ENCODE results near the gene IFI16.

The IFI16 gene

DNA sequence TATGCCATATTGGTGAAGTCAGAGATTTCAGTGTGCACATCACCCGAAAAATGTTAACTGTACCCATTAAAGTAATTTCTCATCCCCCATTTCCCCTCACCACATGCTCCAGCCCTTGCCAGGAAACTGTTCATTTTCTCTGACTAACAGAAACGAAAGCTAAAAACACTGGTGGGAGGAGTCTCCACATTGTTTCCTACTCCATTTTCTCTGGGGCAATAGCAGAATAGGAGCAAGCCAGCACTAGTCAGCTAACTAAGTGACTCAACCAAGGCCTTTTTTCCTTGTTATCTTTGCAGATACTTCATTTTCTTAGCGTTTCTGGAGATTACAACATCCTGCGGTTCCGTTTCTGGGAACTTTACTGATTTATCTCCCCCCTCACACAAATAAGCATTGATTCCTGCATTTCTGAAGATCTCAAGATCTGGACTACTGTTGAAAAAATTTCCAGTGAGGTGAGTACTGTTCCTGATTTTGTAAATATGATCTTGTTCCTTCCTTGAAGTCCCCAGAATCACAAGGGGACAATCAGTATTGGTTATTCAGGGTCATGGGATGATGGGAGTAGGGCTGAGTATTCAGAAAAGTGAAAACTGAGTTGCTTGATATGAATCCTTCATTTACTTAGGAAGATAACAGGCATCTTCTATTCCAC is at the start of gene IFI16:
Gene IFI16, plus strand, starts transcription at position 204 of the 658 bp plus-strand sequence. CDS start 4,774 bp downstream, outside the sequence.
- in situ Hi-C loops (cut with MboI; ENCODE audit: low sequenced_read_pairs) = no loop called here

DNA sequence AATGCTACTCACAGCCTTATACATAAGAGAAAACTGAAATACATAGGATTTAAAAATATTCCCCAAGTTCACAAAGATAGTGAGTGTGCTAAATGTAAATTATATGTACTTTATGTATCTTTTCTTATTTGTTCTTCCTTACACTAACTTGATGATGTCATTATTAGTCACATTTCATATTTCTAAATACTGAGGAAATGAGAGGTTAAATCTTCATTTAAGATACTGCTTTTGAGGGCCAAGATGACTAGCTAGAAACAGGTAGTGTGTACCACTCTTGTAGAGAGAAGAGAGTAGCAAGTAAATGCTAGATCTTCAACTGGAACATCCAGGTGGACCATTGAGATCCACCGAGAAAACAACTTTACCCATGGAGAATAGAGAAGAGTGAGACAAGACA is 48.5 kb upstream of the IFI16 start:
- in situ Hi-C loops (cut with MboI; ENCODE audit: low sequenced_read_pairs) = no loop called here

- in situ Hi-C loops (cut with MboI; ENCODE audit: low sequenced_read_pairs) = no loop called here
Observed at GRCh38 chr1:158962983-158963382, 46.7 kb upstream of the IFI16 start.

DNA sequence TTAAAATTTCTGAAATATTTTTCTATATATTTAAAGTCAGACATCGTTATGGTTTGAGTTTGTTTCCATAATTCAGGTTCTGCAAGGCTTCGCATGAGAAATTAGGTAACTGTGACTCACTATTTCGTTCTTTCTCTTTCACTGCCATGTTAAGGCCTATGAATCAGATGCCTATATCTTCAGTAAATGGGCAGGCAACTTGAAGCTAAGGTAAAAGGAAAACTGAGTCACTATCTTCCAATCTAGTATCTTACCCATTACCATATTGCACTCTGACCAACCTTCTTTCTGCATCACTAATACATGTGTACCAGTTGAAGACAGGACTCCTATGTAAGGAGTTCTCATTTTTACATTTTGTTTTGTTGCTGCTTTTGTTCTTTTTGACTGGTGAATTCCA is 40.5 kb upstream of the IFI16 start:
- in situ Hi-C loops (cut with MboI; ENCODE audit: low sequenced_read_pairs) = no loop called here

GRCh38 chr1:158969855-158970254 is 39.9 kb upstream of the IFI16 start:
- in situ Hi-C loops (cut with MboI; ENCODE audit: low sequenced_read_pairs) = no loop called here

DNA sequence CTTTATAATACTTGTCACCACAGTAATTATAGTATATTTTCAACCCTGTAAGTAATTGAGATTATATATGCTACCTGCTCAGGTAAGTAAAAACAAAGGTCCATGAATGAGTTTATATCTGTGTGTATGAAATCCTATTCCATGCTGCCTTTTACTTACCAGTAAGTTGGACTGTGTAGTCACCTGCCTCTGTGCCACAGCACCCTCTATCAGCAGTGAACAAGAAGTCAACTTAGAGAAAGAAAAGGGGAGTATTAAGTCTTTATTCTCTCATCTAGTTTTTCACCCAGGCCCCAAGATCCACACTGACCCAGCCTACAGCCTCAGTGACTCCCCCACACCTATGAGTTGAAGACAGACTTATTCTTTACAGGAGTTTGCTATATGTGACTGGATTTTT is 36.9 kb upstream of the IFI16 start:
- in situ Hi-C loops (cut with MboI; ENCODE audit: low sequenced_read_pairs) = no loop called here

DNA sequence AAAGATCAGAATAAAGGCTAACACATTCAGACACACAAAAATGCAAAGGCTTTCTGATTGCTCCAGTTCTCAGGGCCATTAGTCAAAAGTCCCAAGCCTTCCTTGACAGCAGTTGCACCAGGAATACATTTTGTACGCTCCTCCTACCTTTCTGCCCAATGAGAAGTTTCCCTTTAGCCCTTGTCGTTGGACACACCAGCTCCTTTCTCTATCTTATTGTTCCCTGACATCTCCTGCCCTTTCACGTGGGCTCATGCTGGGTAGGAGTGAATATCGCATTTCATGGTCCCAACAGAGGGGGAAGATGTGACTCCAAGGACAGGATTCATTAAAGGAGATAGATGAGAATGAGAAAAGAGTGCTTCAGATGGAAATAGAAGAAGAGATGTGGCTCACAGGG is 33.5 kb upstream of the IFI16 start:
- in situ Hi-C loops (cut with MboI; ENCODE audit: low sequenced_read_pairs) = no loop called here

GRCh38 chr1:158978730-158979129 is 31.0 kb upstream of the IFI16 start:
- in situ Hi-C loops (cut with MboI; ENCODE audit: low sequenced_read_pairs) = no loop called here

DNA sequence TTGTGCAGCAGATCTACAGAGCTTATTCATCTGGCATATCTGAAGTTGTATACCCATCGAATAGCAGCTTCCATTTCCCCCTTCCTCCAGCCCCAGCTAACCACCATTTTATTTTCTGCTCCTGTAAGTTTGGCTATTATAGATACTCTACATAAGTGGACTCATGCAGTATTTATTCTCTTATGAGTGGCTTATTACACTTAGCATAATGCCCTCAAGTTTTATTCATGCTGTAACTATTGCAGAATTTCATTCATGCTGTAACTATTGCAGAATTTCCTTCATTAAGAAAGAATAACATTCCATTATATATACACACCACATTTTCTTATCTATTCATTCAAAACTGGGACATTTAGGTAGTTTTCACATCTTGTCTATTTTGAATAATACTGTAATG is 30.5 kb upstream of the IFI16 start:
- in situ Hi-C loops (cut with MboI; ENCODE audit: low sequenced_read_pairs) = no loop called here

GRCh38 chr1:158983235-158983634 is 26.5 kb upstream of the IFI16 start:
- in situ Hi-C loops (cut with MboI; ENCODE audit: low sequenced_read_pairs) = no loop called here

- in situ Hi-C loops (cut with MboI; ENCODE audit: low sequenced_read_pairs) = no loop called here
Observed at GRCh38 chr1:158984386-158984785, 25.3 kb upstream of the IFI16 start.

DNA sequence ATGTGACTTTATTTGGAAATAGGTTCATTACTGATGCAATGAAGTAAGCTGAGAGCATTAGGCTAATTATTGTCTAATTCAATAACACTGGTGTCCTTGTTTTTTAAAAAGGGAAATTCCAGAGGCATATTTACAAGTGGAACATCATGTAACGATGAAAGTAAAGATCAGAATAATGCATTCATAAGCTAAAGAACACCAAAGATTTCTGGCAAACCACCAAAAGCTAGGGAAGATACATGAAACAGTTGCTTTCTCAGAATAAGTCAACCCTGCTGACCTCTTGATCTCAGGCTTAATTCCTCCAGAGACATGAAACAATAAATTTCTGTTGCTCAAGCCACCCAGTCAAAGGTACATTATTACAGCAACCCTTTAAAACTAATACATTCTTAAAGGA is 20.3 kb upstream of the IFI16 start:
- in situ Hi-C loops (cut with MboI; ENCODE audit: low sequenced_read_pairs) = no loop called here

GRCh38 chr1:158992787-158993312 is 16.9 kb upstream of the IFI16 start:
- in situ Hi-C loops (cut with MboI; ENCODE audit: low sequenced_read_pairs) = no loop called here

- in situ Hi-C loops (cut with MboI; ENCODE audit: low sequenced_read_pairs) = no loop called here
Observed at GRCh38 chr1:158996998-158997397, 12.7 kb upstream of the IFI16 start.

DNA sequence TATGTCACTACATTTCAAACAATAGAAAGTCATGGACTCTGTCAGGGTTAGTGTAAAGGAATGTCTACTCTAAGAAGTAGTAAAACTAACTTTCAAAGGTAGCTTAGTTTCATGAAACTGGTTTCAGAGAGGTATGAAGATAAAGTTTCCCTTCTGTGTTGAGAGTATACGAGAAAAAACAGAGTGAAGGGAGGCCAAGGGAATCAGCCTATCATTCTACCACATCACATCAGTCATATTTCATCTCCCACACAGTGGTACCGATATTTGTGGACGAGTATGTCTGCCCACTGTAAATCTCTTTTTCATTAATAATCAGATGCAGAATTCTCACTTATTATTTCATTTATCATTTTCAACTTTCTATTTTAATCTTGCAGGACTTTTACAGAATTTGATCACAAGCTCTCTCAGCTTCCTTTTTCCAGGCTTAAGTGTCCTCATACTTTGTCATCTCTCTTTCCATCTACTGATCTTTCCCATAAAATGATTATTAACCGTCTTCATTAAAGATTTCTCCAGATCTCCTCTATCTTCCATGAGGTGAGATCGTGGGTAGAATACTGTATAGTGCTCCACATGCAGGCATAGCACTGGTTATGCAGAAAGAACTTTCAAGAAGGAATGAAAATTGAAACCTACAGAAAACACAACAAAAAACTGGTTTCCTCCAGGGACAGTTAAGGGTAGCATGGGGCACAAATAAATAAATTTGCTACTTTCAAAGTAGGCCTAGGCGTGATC is 11.5 kb upstream of the IFI16 start:
- in situ Hi-C loops (cut with MboI; ENCODE audit: low sequenced_read_pairs) = no loop called here

DNA sequence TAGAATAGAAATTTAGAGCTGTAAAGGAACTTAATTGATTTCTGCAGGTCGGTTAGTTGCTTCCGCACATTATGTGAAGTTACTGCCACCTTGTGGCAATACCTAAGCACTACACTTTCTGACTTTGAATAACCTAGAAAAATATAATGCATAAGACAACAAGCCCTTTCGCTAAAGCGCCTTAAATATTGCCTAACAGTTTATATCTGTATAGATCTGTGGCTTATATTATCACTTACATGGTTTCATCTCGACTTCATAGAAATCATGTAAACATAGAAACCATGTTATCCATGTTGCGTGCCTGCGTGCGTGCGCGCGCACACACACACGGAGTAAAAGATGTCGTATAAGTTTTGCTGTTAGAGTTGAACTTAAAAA is 10.9 kb upstream of the IFI16 start:
- in situ Hi-C loops (cut with MboI; ENCODE audit: low sequenced_read_pairs) = no loop called here

GRCh38 chr1:158999316-159000069 is 10.2 kb upstream of the IFI16 start:
- in situ Hi-C loops (cut with MboI; ENCODE audit: low sequenced_read_pairs) = no loop called here

DNA sequence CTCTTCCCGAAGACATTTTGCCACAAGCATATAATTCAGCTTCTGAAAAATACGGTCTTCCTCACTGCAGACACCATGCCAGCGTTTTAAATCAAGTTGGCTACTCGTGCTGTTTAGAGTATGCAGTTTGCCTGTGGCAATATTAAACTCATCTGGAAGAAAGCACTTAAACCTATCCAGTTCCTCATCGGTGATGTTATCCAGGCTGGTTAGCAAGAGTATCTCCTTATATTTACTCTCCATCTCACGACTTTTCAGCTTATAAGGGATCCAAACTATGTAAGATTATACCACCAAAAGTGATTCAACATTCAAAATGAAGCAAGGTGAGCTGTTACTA is 9.7 kb upstream of the IFI16 start:
- in situ Hi-C loops (cut with MboI; ENCODE audit: low sequenced_read_pairs) = no loop called here

- in situ Hi-C loops (cut with MboI; ENCODE audit: low sequenced_read_pairs) = no loop called here
Observed at GRCh38 chr1:159000625-159001024, 9.1 kb upstream of the IFI16 start.

GRCh38 chr1:159005161-159005560 is 4.5 kb upstream of the IFI16 start:
- in situ Hi-C loops (cut with MboI; ENCODE audit: low sequenced_read_pairs) = no loop called here

GRCh38 chr1:159005676-159006075 is 4.0 kb upstream of the IFI16 start:
- in situ Hi-C loops (cut with MboI; ENCODE audit: low sequenced_read_pairs) = no loop called here

Measured in hTERT RPE-1 (cell line).